AG04450 (cell line): ENCODE results near the gene SAV1. TPM values are rescaled to one million over a fixed set of nuclear protein-coding genes. Genes with fewer than 3 reads are reported as not detected.
"Not testable (repeated sequence)": the region's sequence is repeated elsewhere in the genome, so short reads cannot be mapped to it uniquely, and the experiment has no call there.

Source experiments
- CTCF ChIA-PET: fragments of 300-600, 350-600 bp; formaldehyde crosslinking; extraction: SDS; loops from one replicate; lab custom pipeline; 2022; ENCODE audit warnings: antibody characterized with exemption, inconsistent platforms; lab: Charles Lee
- POLR2A ChIA-PET: fragments of 350-600 bp; formaldehyde crosslinking; extraction: SDS; loops from one replicate; lab custom pipeline; 2021; ENCODE audit warnings: antibody characterized with exemption, inconsistent platforms; lab: Yijun Ruan, JAX
- DNase-seq: peaks from one replicate; pipeline ENCODE4 v3.0.0-alpha.2; 2011; ENCODE audit warnings: low read depth, low spot score
- H3K27ac ChIP-seq: one replicate; pipeline ENCODE4 v1.5.1; 2012; ENCODE audit warnings: low read depth, low read length, control low read depth
- H3K27me3 ChIP-seq: one replicate; pipeline ENCODE4 v1.6.0; 2012; ENCODE audit warnings: low read length; ENCODE audit not compliant: control insufficient read depth, insufficient read depth
- H3K4me3 ChIP-seq: 2 replicates; pipeline ENCODE4 v1.5.1; 2011; ENCODE audit warnings: mild to moderate bottlenecking, low read depth, low read length, control low read depth
- H3K9me3 ChIP-seq: 2 replicates; pipeline ENCODE4 v1.5.1; 2012; ENCODE audit warnings: low read length; ENCODE audit not compliant: control insufficient read depth, insufficient read depth
- CTCF ChIP-seq: IDR thresholded peaks from 2 replicates; pipeline ENCODE4 v1.5.1; 2011; ENCODE audit warnings: low read depth, low read length, control low read depth, inconsistent platforms
- polyA plus RNA-seq: library from polyadenylated mRNA; depleted of rRNA; stranded (reverse); fragments of >200 nt; gene quantifications from 2 replicates; pipeline ENCODE4 v1.2.3, GENCODE V29; 2011

SAV1 gene
- polyA plus RNA-seq, 1 experiment = 33.8 TPM

- TF ChIP-seq CTCF = no peak
- Histone ChIP-seq H3K9me3 (no peaks in the 10 kb centered on the region), H3K27me3 (no peaks in the 10 kb centered on the region), H3K4me3 (peak overlapping the region; percentile 79), H3K27ac (peak overlapping the region; percentile 59)
- ChIA-PET CTCF (interaction anchor here (1.0 kb wide), 1 partner anchor 55 kb away, joined by 3 read pairs; no protein-coding TSS in a partner anchor), POLR2A (interaction anchor here (1.0 to 1.4 kb wide), 9 partner anchors 10 to 277 kb away, joined by 3 to 15 read pairs (median 6); partner anchors contain the start of gene PYGL)
- no peak for DNase-seq
Measured at GRCh38 chr14:50667684-50667995, 466 bp downstream of the SAV1 start.

- Histone ChIP-seq H3K27me3 (no peaks in the 10 kb centered on the region), H3K27ac (peak overlapping the region; percentile 59), H3K4me3 (peak overlapping the region; percentile 79), H3K9me3 (no peaks in the 10 kb centered on the region)
- ChIA-PET CTCF (interaction anchor here (0.6 to 1.3 kb wide), 9 partner anchors 36 to 288 kb away, joined by 3 to 12 read pairs (median 4); no protein-coding TSS in a partner anchor), POLR2A (interaction anchor here (0.7 to 1.2 kb wide), 7 partner anchors 8 to 109 kb away, joined by 4 to 11 read pairs (median 5); no protein-coding TSS in a partner anchor)
- DNase-seq = no peak
- no peak for TF ChIP-seq CTCF
Measured at GRCh38 chr14:50666772-50667683, 1.1 kb downstream of the SAV1 start.

GRCh38 chr14:50665300-50665699 is 2.8 kb downstream of the SAV1 start:
- CTCF ChIA-PET = interaction anchor here (1.2 to 1.3 kb wide), 2 partner anchors 49 to 109 kb away, joined by 4 to 5 read pairs; no protein-coding TSS in a partner anchor
- POLR2A ChIA-PET, H3K9me3 ChIP-seq, H3K27ac ChIP-seq, H3K4me3 ChIP-seq, H3K27me3 ChIP-seq, DNase-seq: not testable (repeated sequence)

GRCh38 chr14:50664579-50664978 is 3.5 kb downstream of the SAV1 start:
- H3K27ac ChIP-seq, CTCF ChIA-PET, DNase-seq, H3K27me3 ChIP-seq, H3K9me3 ChIP-seq, POLR2A ChIA-PET, H3K4me3 ChIP-seq: not testable (repeated sequence)

GRCh38 chr14:50659327-50659974 is 8.7 kb downstream of the SAV1 start:
- ChIA-PET CTCF (interaction anchor here (0.9 kb wide), 1 partner anchor 39 kb away, joined by 3 read pairs; no protein-coding TSS in a partner anchor), POLR2A (interaction anchor here (0.6 kb wide), 1 partner anchor 7 kb away, joined by 11 read pairs; no protein-coding TSS in a partner anchor)
- Histone ChIP-seq H3K27me3 (no peaks in the 10 kb centered on the region), H3K27ac (no peak overlapping the region), H3K9me3 (no peaks in the 10 kb centered on the region), H3K4me3 (no peak overlapping the region)
- no peak for TF ChIP-seq CTCF
- DNase-seq = no peak
